SU-DHL-6 (cell line): ENCODE data around the gene CLEC2D.

Source experiments
- EZH2phosphoT487 ChIP-seq: fragments of 200-600 bp; sonication (generic), shearing (Covaris generic); conservative IDR thresholded peaks from 2 replicates; pipeline ENCODE4 v1.6.1; 2018; ENCODE audit warnings: mild to moderate bottlenecking, antibody characterized with exemption, low read length, moderate library complexity, mixed read lengths
- TF ChIP-seq, protein P1 (sequence below): fragments of 200-600 bp; sonication (generic); IDR thresholded peaks from one replicate; pipeline ENCODE4 v1.5.1; 2017; ENCODE audit warnings: antibody characterized with exemption, mild to moderate bottlenecking, low read length, moderate library complexity; ENCODE audit not compliant: insufficient read depth, poor library complexity, severe bottlenecking

DNA sequence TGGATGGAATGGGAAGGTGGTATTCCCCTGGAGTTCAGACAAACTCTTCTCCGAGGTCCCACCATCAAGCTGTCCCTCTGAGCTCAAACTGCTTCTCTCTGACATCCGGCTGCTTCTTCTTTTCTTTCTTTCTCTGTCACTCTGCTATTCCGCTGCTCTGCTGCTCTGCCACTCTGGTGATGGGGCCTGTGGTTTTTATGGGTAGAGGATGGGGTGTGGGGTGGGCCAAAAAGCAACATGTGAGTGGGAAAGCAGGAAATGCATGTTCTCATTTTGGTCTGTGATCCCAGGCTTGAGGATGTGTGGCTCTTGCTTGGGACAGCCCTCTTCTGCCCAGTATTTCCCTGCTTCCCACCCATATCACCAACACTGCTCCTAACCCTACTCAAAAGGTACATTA lies 32.7 kb downstream of the CLEC2D start:
- TF ChIP-seq, protein P1, sequence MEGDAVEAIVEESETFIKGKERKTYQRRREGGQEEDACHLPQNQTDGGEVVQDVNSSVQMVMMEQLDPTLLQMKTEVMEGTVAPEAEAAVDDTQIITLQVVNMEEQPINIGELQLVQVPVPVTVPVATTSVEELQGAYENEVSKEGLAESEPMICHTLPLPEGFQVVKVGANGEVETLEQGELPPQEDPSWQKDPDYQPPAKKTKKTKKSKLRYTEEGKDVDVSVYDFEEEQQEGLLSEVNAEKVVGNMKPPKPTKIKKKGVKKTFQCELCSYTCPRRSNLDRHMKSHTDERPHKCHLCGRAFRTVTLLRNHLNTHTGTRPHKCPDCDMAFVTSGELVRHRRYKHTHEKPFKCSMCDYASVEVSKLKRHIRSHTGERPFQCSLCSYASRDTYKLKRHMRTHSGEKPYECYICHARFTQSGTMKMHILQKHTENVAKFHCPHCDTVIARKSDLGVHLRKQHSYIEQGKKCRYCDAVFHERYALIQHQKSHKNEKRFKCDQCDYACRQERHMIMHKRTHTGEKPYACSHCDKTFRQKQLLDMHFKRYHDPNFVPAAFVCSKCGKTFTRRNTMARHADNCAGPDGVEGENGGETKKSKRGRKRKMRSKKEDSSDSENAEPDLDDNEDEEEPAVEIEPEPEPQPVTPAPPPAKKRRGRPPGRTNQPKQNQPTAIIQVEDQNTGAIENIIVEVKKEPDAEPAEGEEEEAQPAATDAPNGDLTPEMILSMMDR = no peak
- no peak for TF ChIP-seq EZH2phosphoT487
